Panc1 (cell line): ENCODE measurements around the gene GZMA. TPM values are rescaled to one million over a fixed set of nuclear protein-coding genes. Genes with fewer than 3 reads are reported as not detected.
"Not testable (repeated sequence)": the region's sequence is repeated elsewhere in the genome, so short reads cannot be mapped to it uniquely, and the experiment has no call there.

ENCODE experiments used
- ATAC-seq: fragments of 200-7000 bp; cut with Tn5 transposase; 2 replicates; pipeline ENCODE4 v1.9.1; 2020; ENCODE audit warnings: mild to moderate bottlenecking, moderate library complexity
- BruUV-seq: library from RNA; stranded (reverse); fragments of 400-500 nt; replicated peaks from 2 replicates; lab custom pipeline; 2021; lab: Mats Ljungman, UMichigan
- CTCF ChIA-PET: fragments of 300-600 bp; sonication (Branson Sonifier 250); formaldehyde crosslinking; loops from one replicate; lab custom pipeline; 2022; ENCODE audit warnings: antibody characterized with exemption; lab: Charles Lee
- POLR2A ChIA-PET: fragments of 300-600 bp; sonication (Branson Sonifier 250); formaldehyde crosslinking; loops from one replicate; lab custom pipeline; 2022; ENCODE audit warnings: antibody characterized with exemption; lab: Charles Lee
- DNase-seq: peaks from one replicate; pipeline ENCODE4 v3.0.0-alpha.2; 2010; ENCODE audit warnings: low read depth, low spot score
- H3K27ac ChIP-seq: 2 replicates; pipeline ENCODE4 v1.5.1; 2011; ENCODE audit warnings: mild to moderate bottlenecking, low read length, inconsistent platforms
- H3K27me3 ChIP-seq: fragments of 200-500 bp; sonication (Bioruptor generic); 2 replicates; pipeline ENCODE4 v1.6.0; 2014; ENCODE audit warnings: low read length, inconsistent platforms; ENCODE audit not compliant: control insufficient read depth, insufficient read depth
- H3K36me3 ChIP-seq: fragments of 200-500 bp; sonication (Bioruptor generic); 2 replicates; pipeline ENCODE4 v1.5.1; 2014; ENCODE audit warnings: inconsistent platforms, mild to moderate bottlenecking, low read length, moderate library complexity; ENCODE audit not compliant: control insufficient read depth, insufficient read depth
- H3K4me1 ChIP-seq: 2 replicates; pipeline ENCODE4 v1.5.1; 2011; ENCODE audit warnings: inconsistent platforms, mild to moderate bottlenecking, low read length, moderate library complexity; ENCODE audit not compliant: control insufficient read depth, insufficient read depth
- H3K4me3 ChIP-seq, 2 experiments: 2 replicates each; pipeline ENCODE4 v1.5.1; 2011 to 2012; ENCODE audit warnings: low read depth in 2 of 2, low read length in 2 of 2, mild to moderate bottlenecking in 2 of 2, inconsistent platforms in 1 of 2, moderate library complexity in 1 of 2
- H3K9me3 ChIP-seq: fragments of 200-500 bp; sonication (Bioruptor generic); 2 replicates; pipeline ENCODE4 v1.5.1; 2014; ENCODE audit warnings: low read depth, mild to moderate bottlenecking, inconsistent platforms, low read length, moderate library complexity; ENCODE audit not compliant: control insufficient read depth, insufficient read depth
- POLR2AphosphoS5 ChIP-seq: IDR thresholded peaks from 2 replicates; pipeline ENCODE4 v1.6.1; 2012; ENCODE audit warnings: mild to moderate bottlenecking, low read depth, low read length, moderate library complexity
- SIN3A ChIP-seq: IDR thresholded peaks from 2 replicates; pipeline ENCODE4 v1.6.1; 2012; ENCODE audit warnings: low read depth, mild to moderate bottlenecking, low read length, moderate library complexity, borderline replicate concordance; ENCODE audit not compliant: insufficient read depth
- TCF7L2 ChIP-seq: IDR thresholded peaks from 2 replicates; pipeline ENCODE4 v1.6.1; 2011; ENCODE audit warnings: mild to moderate bottlenecking, low read depth, low read length, inconsistent platforms
- in situ Hi-C: cut with HindIII; loops from 2 replicates; pipeline ENCODE4 v1.10.0; 2016; ENCODE audit warnings: low sequenced_read_pairs, low pct_unique_long_range_greater_than_20kb
- intact Hi-C: fragments of 100-400 bp; cut with micrococcal nuclease; formaldehyde crosslinking; loops from one replicate; pipeline ENCODE4 v1.10.0; 2022; ENCODE audit not compliant: unreplicated experiment
- total RNA-seq: library from RNA; stranded (reverse); gene quantifications from one replicate; pipeline ENCODE4 v1.2.1, GENCODE V29; 2021; ENCODE audit not compliant: unreplicated experiment
- TF ChIP-seq, protein P1 (sequence below): fragments of 450-650 bp; IDR thresholded peaks from 2 replicates; pipeline ENCODE4 v1.5.1; 2017; ENCODE audit warnings: mild to moderate bottlenecking
- TF ChIP-seq, protein P2 (sequence below), 2 experiments: IDR thresholded peaks; 2 replicates each; pipeline ENCODE4 v1.6.1; 2011 to 2012; ENCODE audit warnings: low read depth in 2 of 2, control low read depth in 1 of 2, low read length in 1 of 2, mild to moderate bottlenecking in 1 of 2, moderate library complexity in 1 of 2; ENCODE audit not compliant: insufficient read depth in 1 of 2

The GZMA gene
- total RNA-seq, 1 experiment from 2014 or later = not detected

DNA sequence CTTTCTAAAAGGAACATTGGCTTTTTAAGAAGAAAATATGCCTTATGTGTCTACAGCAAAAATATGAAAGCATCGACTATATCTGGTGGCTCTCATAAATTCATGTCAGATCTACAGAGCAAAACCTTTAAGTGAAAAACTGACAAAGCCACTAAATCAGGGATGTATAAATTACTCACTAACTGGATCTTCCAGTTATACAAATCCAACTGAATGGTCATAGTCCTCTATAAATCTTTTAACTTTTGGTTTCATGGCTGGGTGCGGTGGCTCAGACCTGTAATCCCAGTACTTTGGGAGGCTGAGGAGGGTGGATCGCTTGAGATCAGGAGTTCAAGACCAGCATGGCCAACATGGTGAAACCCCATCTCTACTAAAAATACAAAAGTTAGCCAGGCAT is 29.2 kb upstream of the GZMA start:
- ChIA-PET POLR2A (no interaction called here), CTCF (no interaction called here)
- intact Hi-C loops = no loop called here
- DNase-seq (no peak), ATAC-seq (no peak)
- no peak for TF ChIP-seq SIN3A
- TF ChIP-seq POLR2AphosphoS5 = no peak
- TF ChIP-seq, protein P1, sequence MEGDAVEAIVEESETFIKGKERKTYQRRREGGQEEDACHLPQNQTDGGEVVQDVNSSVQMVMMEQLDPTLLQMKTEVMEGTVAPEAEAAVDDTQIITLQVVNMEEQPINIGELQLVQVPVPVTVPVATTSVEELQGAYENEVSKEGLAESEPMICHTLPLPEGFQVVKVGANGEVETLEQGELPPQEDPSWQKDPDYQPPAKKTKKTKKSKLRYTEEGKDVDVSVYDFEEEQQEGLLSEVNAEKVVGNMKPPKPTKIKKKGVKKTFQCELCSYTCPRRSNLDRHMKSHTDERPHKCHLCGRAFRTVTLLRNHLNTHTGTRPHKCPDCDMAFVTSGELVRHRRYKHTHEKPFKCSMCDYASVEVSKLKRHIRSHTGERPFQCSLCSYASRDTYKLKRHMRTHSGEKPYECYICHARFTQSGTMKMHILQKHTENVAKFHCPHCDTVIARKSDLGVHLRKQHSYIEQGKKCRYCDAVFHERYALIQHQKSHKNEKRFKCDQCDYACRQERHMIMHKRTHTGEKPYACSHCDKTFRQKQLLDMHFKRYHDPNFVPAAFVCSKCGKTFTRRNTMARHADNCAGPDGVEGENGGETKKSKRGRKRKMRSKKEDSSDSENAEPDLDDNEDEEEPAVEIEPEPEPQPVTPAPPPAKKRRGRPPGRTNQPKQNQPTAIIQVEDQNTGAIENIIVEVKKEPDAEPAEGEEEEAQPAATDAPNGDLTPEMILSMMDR = no peak
- TF ChIP-seq, protein P2, sequence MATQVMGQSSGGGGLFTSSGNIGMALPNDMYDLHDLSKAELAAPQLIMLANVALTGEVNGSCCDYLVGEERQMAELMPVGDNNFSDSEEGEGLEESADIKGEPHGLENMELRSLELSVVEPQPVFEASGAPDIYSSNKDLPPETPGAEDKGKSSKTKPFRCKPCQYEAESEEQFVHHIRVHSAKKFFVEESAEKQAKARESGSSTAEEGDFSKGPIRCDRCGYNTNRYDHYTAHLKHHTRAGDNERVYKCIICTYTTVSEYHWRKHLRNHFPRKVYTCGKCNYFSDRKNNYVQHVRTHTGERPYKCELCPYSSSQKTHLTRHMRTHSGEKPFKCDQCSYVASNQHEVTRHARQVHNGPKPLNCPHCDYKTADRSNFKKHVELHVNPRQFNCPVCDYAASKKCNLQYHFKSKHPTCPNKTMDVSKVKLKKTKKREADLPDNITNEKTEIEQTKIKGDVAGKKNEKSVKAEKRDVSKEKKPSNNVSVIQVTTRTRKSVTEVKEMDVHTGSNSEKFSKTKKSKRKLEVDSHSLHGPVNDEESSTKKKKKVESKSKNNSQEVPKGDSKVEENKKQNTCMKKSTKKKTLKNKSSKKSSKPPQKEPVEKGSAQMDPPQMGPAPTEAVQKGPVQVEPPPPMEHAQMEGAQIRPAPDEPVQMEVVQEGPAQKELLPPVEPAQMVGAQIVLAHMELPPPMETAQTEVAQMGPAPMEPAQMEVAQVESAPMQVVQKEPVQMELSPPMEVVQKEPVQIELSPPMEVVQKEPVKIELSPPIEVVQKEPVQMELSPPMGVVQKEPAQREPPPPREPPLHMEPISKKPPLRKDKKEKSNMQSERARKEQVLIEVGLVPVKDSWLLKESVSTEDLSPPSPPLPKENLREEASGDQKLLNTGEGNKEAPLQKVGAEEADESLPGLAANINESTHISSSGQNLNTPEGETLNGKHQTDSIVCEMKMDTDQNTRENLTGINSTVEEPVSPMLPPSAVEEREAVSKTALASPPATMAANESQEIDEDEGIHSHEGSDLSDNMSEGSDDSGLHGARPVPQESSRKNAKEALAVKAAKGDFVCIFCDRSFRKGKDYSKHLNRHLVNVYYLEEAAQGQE (IDR thresholded peaks at IDR 0.05; ENCODE audit: insufficient read depth in 1 of 2, low read depth in 2 of 2, low read length in 1 of 2) = no peak
- TF ChIP-seq TCF7L2 = no peak
- Histone ChIP-seq H3K27ac (no peak overlapping the region), H3K4me1 (no peaks in the 10 kb centered on the region), H3K27me3 (peaks cover 6% of the 10 kb centered on the region; the same call in 1 of the 2 replicates), H3K9me3 (no peaks in the 10 kb centered on the region), H3K36me3 (no peaks in the 10 kb centered on the region), H3K4me3 (no peak overlapping the region)
- no TSS peak for BruUV-seq
- in situ Hi-C loops = no loop called here

- ATAC-seq (no peak), DNase-seq (no peak)
- TF ChIP-seq, protein P1 = no peak
- TF ChIP-seq TCF7L2 (no peak), SIN3A (no peak), POLR2AphosphoS5 (no peak)
- TF ChIP-seq, protein P2 (IDR thresholded peaks at IDR 0.05; ENCODE audit: insufficient read depth in 1 of 2, low read depth in 2 of 2, low read length in 1 of 2) = no peak
- BruUV-seq = no TSS peak
- in situ Hi-C loops (no loop called here), intact Hi-C loops (no loop called here)
- no peaks in the 10 kb centered on the region for H3K36me3 ChIP-seq
- no peak overlapping the region for H3K4me3 ChIP-seq
- ChIA-PET POLR2A (no interaction called here), CTCF (no interaction called here)
- no peak overlapping the region for H3K27ac ChIP-seq
- H3K9me3 ChIP-seq = no peaks in the 10 kb centered on the region
- no peaks in the 10 kb centered on the region for H3K27me3 ChIP-seq
- no peaks in the 10 kb centered on the region for H3K4me1 ChIP-seq
Measured at GRCh38 chr5:55081541-55081940, 20.9 kb upstream of the GZMA start.

DNA sequence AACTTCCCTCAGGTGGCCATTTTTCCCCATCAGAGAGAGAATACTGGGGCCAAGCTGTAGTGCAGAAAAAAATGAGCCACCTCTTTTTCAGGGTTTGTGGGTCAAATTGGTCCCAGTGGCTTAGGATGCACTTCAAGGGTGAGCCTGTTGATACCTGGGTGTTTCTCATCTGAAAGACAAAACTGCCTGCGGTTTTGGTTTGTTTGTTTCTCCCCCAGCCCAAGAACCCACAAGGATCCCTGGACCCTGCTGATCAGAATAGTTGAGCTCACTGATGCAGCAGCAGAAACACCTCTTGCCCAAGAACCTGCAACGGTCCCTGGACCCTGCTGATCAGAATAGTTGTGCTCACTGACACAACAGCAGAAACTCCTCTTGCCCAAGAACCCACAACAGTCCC is 13.1 kb upstream of the GZMA start:
- H3K9me3 ChIP-seq, POLR2A ChIA-PET, H3K36me3 ChIP-seq, ATAC-seq, BruUV-seq, intact Hi-C loops, CTCF ChIA-PET, H3K4me1 ChIP-seq, in situ Hi-C loops, DNase-seq, H3K27me3 ChIP-seq, H3K4me3 ChIP-seq, H3K27ac ChIP-seq: not testable (repeated sequence)

GRCh38 chr5:55091011-55091410 is 11.4 kb upstream of the GZMA start:
- in situ Hi-C loops, H3K9me3 ChIP-seq, CTCF ChIA-PET, ATAC-seq, BruUV-seq, intact Hi-C loops, H3K4me3 ChIP-seq, H3K36me3 ChIP-seq, H3K4me1 ChIP-seq, DNase-seq, H3K27ac ChIP-seq, POLR2A ChIA-PET, H3K27me3 ChIP-seq: not testable (repeated sequence)
